IMR-90 (cell line): ENCODE data around the gene PGBD4. TPM values are rescaled to one million over a fixed set of nuclear protein-coding genes. Genes with fewer than 3 reads are reported as not detected.
A peak's percentile ranks its signal among the peaks of the same experiment; 100 is the strongest.

Experiments
- ATAC-seq: fragments of 200-7000 bp; cut with Tn5 transposase; 2 replicates; pipeline ENCODE4 v1.9.1; 2020; ENCODE audit warnings: low read depth, mild to moderate bottlenecking, moderate library complexity
- BruUV-seq: library from RNA; stranded (reverse); fragments of 400-500 nt; replicated peaks from 2 replicates; lab custom pipeline; 2021; lab: Mats Ljungman, UMichigan
- CTCF ChIA-PET: fragments of 300-600 bp; formaldehyde crosslinking; extraction: SDS; loops from one replicate; lab custom pipeline; 2021; ENCODE audit warnings: antibody characterized with exemption; lab: Yijun Ruan, JAX
- POLR2A ChIA-PET: fragments of 300-600 bp; sonication (Branson Sonifier 250); formaldehyde crosslinking; loops from one replicate; lab custom pipeline; 2022; ENCODE audit warnings: antibody characterized with exemption; ENCODE audit not compliant: unreplicated experiment; lab: Charles Lee
- DNase-seq: peaks from one replicate; pipeline ENCODE4 v3.0.0; 2013
- H2AFZ ChIP-seq: replicated peaks from 2 replicates; pipeline ENCODE3; 2013; ENCODE audit warnings: low read length, mild to moderate bottlenecking; ENCODE audit not compliant: poor library complexity
- H2AK5ac ChIP-seq: 2 replicates; pipeline ENCODE4 v1.6.1; 2013; ENCODE audit warnings: low read depth, low read length, inconsistent platforms
- H2AK9ac ChIP-seq: replicated peaks from 2 replicates; pipeline ENCODE3; 2013; ENCODE audit warnings: mild to moderate bottlenecking, low read depth, low read length, moderate library complexity; ENCODE audit not compliant: poor library complexity
- H2BK120ac ChIP-seq: 2 replicates; pipeline ENCODE4 v1.6.1; 2013; ENCODE audit warnings: low read depth, low read length, inconsistent platforms
- H2BK15ac ChIP-seq: 3 replicates; pipeline ENCODE4 v1.6.1; 2013; ENCODE audit warnings: low read depth, low read length, inconsistent platforms
- H2BK20ac ChIP-seq: 2 replicates; pipeline ENCODE4 v1.6.1; 2013; ENCODE audit warnings: low read depth, mild to moderate bottlenecking, inconsistent platforms, low read length, moderate library complexity
- H2BK5ac ChIP-seq: 2 replicates; pipeline ENCODE4 v1.6.1; 2013; ENCODE audit warnings: mild to moderate bottlenecking, low read depth, low read length, inconsistent platforms; ENCODE audit not compliant: poor library complexity, severe bottlenecking
- H3K14ac ChIP-seq: replicated peaks from 2 replicates; pipeline ENCODE4 v1.6.1; 2013; ENCODE audit warnings: low read depth, low read length, inconsistent platforms
- H3K18ac ChIP-seq: 2 replicates; pipeline ENCODE4 v1.6.1; 2013; ENCODE audit warnings: low read depth, low read length, control low read depth
- H3K23ac ChIP-seq: 2 replicates; pipeline ENCODE4 v1.6.1; 2013; ENCODE audit warnings: low read depth, low read length, inconsistent platforms
- H3K27ac ChIP-seq: 2 replicates; pipeline ENCODE4 v1.5.1; 2013; ENCODE audit warnings: mild to moderate bottlenecking, control low read depth, low read length; ENCODE audit not compliant: insufficient read depth
- H3K27me3 ChIP-seq: 2 replicates; pipeline ENCODE4 v1.6.1; 2013; ENCODE audit warnings: low read length; ENCODE audit not compliant: control insufficient read depth, insufficient read depth
- H3K36me3 ChIP-seq: 2 replicates; pipeline ENCODE4 v1.6.1; 2013; ENCODE audit warnings: low read length, mixed read lengths; ENCODE audit not compliant: control insufficient read depth, insufficient read depth
- H3K4ac ChIP-seq: 2 replicates; pipeline ENCODE4 v1.6.1; 2013; ENCODE audit warnings: low read depth, low read length, inconsistent platforms
- H3K4me1 ChIP-seq: 2 replicates; pipeline ENCODE4 v1.6.1; 2013; ENCODE audit warnings: low read length, mixed read lengths; ENCODE audit not compliant: control insufficient read depth, insufficient read depth
- H3K4me2 ChIP-seq: 2 replicates; pipeline ENCODE4 v1.6.1; 2013; ENCODE audit warnings: low read depth, mild to moderate bottlenecking, control low read depth, low read length, moderate library complexity
- H3K4me3 ChIP-seq: 2 replicates; pipeline ENCODE4 v1.5.1; 2013; ENCODE audit warnings: low read depth, mild to moderate bottlenecking, control low read depth, low read length, moderate library complexity; ENCODE audit not compliant: insufficient read depth
- H3K56ac ChIP-seq: 2 replicates; pipeline ENCODE4 v1.6.1; 2013; ENCODE audit warnings: low read length, inconsistent platforms; ENCODE audit not compliant: insufficient read depth; ENCODE audit errors: extremely low read depth
- H3K79me1 ChIP-seq, 2 experiments: 2 replicates each; pipeline ENCODE4 v1.6.1; 2013; ENCODE audit warnings: low read length in 2 of 2, inconsistent platforms in 1 of 2, low read depth in 1 of 2
- H3K9ac ChIP-seq: 2 replicates; pipeline ENCODE4 v1.6.1; 2013; ENCODE audit warnings: low read depth, low read length, control low read depth
- H3K9me1 ChIP-seq: 2 replicates; pipeline ENCODE4 v1.6.1; 2013; ENCODE audit warnings: low read length, inconsistent platforms; ENCODE audit not compliant: insufficient read depth
- H3K9me3 ChIP-seq: 2 replicates; pipeline ENCODE4 v1.6.1; 2013; ENCODE audit warnings: low read length; ENCODE audit not compliant: control insufficient read depth, insufficient read depth
- H4K20me1 ChIP-seq: 2 replicates; pipeline ENCODE4 v1.6.1; 2013; ENCODE audit warnings: low read length, inconsistent platforms; ENCODE audit not compliant: insufficient read depth
- H4K5ac ChIP-seq: 2 replicates; pipeline ENCODE4 v1.6.1; 2013; ENCODE audit warnings: mild to moderate bottlenecking, low read depth, low read length, control low read depth
- H4K8ac ChIP-seq, 2 experiments: 2 replicates each; pipeline ENCODE4 v1.6.1; 2013; ENCODE audit warnings: low read depth in 2 of 2, low read length in 2 of 2, control low read depth in 1 of 2, inconsistent platforms in 1 of 2
- H4K91ac ChIP-seq: 2 replicates; pipeline ENCODE4 v1.6.1; 2013; ENCODE audit warnings: low read depth, low read length, inconsistent platforms; ENCODE audit not compliant: insufficient read depth
- BHLHE40 ChIP-seq: fragments of 150-350 bp; IDR thresholded peaks from 2 replicates; pipeline ENCODE4 v1.6.1; 2016; ENCODE audit warnings: mild to moderate bottlenecking, low read depth, low read length
- CEBPB ChIP-seq: IDR thresholded peaks from 2 replicates; pipeline ENCODE4 v1.6.1; 2012; ENCODE audit warnings: low read depth, low read length, improper control_type of control experiment
- CHD1 ChIP-seq: IDR thresholded peaks from 2 replicates; pipeline ENCODE4 v1.6.1; 2012; ENCODE audit warnings: low read depth, low read length, improper control_type of control experiment
- FOS ChIP-seq: fragments of 150-350 bp; IDR thresholded peaks from 2 replicates; pipeline ENCODE4 v1.6.1; 2016; ENCODE audit warnings: low read depth, low read length
- MAFK ChIP-seq: IDR thresholded peaks from 2 replicates; pipeline ENCODE4 v1.6.1; 2012; ENCODE audit warnings: low read depth, low read length, improper control_type of control experiment
- MAZ ChIP-seq: IDR thresholded peaks from 2 replicates; pipeline ENCODE4 v1.6.1; 2012; ENCODE audit warnings: low read depth, mild to moderate bottlenecking, low read length, improper control_type of control experiment, moderate library complexity, borderline replicate concordance
- MXI1 ChIP-seq: IDR thresholded peaks from 2 replicates; pipeline ENCODE4 v1.6.1; 2012; ENCODE audit warnings: low read depth, mild to moderate bottlenecking, low read length, moderate library complexity, borderline replicate concordance
- NFE2L2 ChIP-seq: fragments of 150-350 bp; IDR thresholded peaks from 2 replicates; pipeline ENCODE4 v1.6.1; 2016; ENCODE audit warnings: low read depth, mild to moderate bottlenecking, low read length
- POLR2A ChIP-seq: IDR thresholded peaks from 2 replicates; pipeline ENCODE4 v1.6.1; 2012; ENCODE audit warnings: mild to moderate bottlenecking, low read depth, low read length
- RAD21 ChIP-seq: IDR thresholded peaks from 2 replicates; pipeline ENCODE4 v1.6.1; 2012; ENCODE audit warnings: low read length, improper control_type of control experiment
- RCOR1 ChIP-seq: IDR thresholded peaks from 2 replicates; pipeline ENCODE4 v1.6.1; 2012; ENCODE audit warnings: mild to moderate bottlenecking, low read length, improper control_type of control experiment; ENCODE audit not compliant: insufficient replicate concordance
- RFX5 ChIP-seq: IDR thresholded peaks from 2 replicates; pipeline ENCODE4 v1.8.0; 2012; ENCODE audit warnings: low read depth, mild to moderate bottlenecking, low read length, moderate library complexity
- SMC3 ChIP-seq: fragments of 150-350 bp; IDR thresholded peaks from 2 replicates; pipeline ENCODE4 v1.6.1; 2016; ENCODE audit warnings: low read depth, mild to moderate bottlenecking, antibody characterized with exemption, low read length, moderate library complexity
- WGBS, 2 experiments: methylation state at CpG; one replicate each; pipeline versions ENCODE4 v1.1.5 to v1.1.7; 2013; ENCODE audit warnings: missing lambda C conversion rate in 2 of 2; ENCODE audit not compliant: insufficient read length in 1 of 2; ENCODE audit errors: extremely low coverage in 2 of 2; 5-methylcytosine and 5-hydroxymethylcytosine counted together
- dilution Hi-C: fragments of 300-500 bp; cut with HindIII; formaldehyde crosslinking; loops from one replicate; pipeline ENCODE4 v1.14.3; 2018; ENCODE audit warnings: low sequenced_read_pairs; ENCODE audit not compliant: unreplicated experiment
- in situ Hi-C: fragments of 300-500 bp; cut with MboI; formaldehyde crosslinking; loops from 3 replicates; pipeline ENCODE4 v1.14.3; 2019; ENCODE audit warnings: low sequenced_read_pairs, inconsistent platforms, mixed read lengths
- intact Hi-C: fragments of 100-400 bp; cut with micrococcal nuclease; formaldehyde crosslinking; loops from 2 replicates; pipeline ENCODE4 v1.10.0; 2022
- polyA plus RNA-seq, 3 experiments: library from polyadenylated mRNA; depleted of rRNA; stranded (reverse); fragments of >200 nt; gene quantifications; 2 replicates each; pipeline ENCODE4 v1.2.3, GENCODE V29; 2012; ENCODE audit warnings: low replicate concordance in 1 of 3
- total RNA-seq: library from RNA; depleted of rRNA; stranded (reverse); fragments of >200 nt; gene quantifications from 2 replicates; pipeline ENCODE4 v1.2.3, GENCODE V29; 2012
- TF ChIP-seq, protein P1 (sequence below): fragments of 150-350 bp; IDR thresholded peaks from 2 replicates; pipeline ENCODE4 v1.6.1; 2017; ENCODE audit warnings: mild to moderate bottlenecking, antibody characterized with exemption, low read length, low read depth
- TF ChIP-seq, protein P2 (sequence below): conservative IDR thresholded peaks from 2 replicates; pipeline ENCODE4 v1.5.1; 2012; ENCODE audit warnings: mild to moderate bottlenecking, low read depth, low read length, improper control_type of control experiment
- TF ChIP-seq, protein P3 (sequence below): fragments of 150-350 bp; IDR thresholded peaks from 2 replicates; pipeline ENCODE4 v1.6.1; 2016; ENCODE audit warnings: low read depth, mild to moderate bottlenecking, low read length, moderate library complexity, borderline replicate concordance

PGBD4 gene
- total and polyA plus RNA-seq, 2 of the 4 experiments (the other 2 are of a cell fraction) = 0.89 to 1.3 TPM

DNA sequence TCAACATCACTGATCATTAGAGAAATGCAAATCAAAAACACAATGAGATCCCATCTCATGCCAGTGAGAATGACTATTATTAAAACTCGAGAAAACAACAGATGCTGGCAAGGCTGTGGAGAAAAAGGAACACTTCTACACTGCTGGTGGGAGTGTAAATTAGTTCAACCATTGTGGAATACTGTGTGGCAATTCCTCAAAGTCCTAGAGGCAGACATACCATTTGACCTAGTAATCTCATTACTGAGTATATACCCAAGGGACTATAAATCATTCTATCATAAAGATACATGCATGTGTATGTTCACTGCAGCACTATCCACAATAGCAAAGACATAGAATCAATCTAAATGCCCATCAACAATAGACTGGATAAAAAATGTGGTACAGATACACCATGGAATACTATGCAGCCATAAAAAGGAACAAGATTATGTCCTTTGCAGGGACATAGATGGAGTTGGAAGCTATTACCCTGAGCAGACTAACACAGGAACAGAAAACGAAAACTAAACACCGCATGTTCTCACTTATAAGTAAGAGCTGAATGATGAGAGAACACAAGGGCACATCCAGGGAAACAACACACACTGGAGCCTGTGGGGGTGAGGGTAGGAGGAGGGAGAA is 47.7 kb upstream of the PGBD4 start:
- dilution Hi-C loops (no loop called here), in situ Hi-C loops (no loop called here), intact Hi-C loops (no loop called here)
- no peak overlapping the region for H4K91ac ChIP-seq
- H3K4me2 ChIP-seq = no peak overlapping the region
- BruUV-seq = no TSS peak
- WGBS, 2 experiments = 100% methylated on average over 2 of the region's 3 CpGs; no CpG with 5 or more reads in 1 of the 2 experiments
- H4K8ac ChIP-seq = no peak overlapping the region
- TF ChIP-seq SMC3 (no peak), NFE2L2 (no peak), FOS (no peak), RAD21 (no peak), CHD1 (no peak), BHLHE40 (no peak), MXI1 (no peak), MAFK (no peak), CEBPB (no peak), MAZ (no peak), RFX5 (no peak), RCOR1 (no peak), POLR2A (no peak)
- TF ChIP-seq, protein P1, sequence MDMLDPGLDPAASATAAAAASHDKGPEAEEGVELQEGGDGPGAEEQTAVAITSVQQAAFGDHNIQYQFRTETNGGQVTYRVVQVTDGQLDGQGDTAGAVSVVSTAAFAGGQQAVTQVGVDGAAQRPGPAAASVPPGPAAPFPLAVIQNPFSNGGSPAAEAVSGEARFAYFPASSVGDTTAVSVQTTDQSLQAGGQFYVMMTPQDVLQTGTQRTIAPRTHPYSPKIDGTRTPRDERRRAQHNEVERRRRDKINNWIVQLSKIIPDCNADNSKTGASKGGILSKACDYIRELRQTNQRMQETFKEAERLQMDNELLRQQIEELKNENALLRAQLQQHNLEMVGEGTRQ = no peak
- TF ChIP-seq, protein P2, sequence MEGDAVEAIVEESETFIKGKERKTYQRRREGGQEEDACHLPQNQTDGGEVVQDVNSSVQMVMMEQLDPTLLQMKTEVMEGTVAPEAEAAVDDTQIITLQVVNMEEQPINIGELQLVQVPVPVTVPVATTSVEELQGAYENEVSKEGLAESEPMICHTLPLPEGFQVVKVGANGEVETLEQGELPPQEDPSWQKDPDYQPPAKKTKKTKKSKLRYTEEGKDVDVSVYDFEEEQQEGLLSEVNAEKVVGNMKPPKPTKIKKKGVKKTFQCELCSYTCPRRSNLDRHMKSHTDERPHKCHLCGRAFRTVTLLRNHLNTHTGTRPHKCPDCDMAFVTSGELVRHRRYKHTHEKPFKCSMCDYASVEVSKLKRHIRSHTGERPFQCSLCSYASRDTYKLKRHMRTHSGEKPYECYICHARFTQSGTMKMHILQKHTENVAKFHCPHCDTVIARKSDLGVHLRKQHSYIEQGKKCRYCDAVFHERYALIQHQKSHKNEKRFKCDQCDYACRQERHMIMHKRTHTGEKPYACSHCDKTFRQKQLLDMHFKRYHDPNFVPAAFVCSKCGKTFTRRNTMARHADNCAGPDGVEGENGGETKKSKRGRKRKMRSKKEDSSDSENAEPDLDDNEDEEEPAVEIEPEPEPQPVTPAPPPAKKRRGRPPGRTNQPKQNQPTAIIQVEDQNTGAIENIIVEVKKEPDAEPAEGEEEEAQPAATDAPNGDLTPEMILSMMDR = no peak
- TF ChIP-seq, protein P3, sequence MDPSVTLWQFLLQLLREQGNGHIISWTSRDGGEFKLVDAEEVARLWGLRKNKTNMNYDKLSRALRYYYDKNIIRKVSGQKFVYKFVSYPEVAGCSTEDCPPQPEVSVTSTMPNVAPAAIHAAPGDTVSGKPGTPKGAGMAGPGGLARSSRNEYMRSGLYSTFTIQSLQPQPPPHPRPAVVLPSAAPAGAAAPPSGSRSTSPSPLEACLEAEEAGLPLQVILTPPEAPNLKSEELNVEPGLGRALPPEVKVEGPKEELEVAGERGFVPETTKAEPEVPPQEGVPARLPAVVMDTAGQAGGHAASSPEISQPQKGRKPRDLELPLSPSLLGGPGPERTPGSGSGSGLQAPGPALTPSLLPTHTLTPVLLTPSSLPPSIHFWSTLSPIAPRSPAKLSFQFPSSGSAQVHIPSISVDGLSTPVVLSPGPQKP = no peak
- no peaks in the 10 kb centered on the region for H3K27me3 ChIP-seq
- no peak overlapping the region for H2AFZ ChIP-seq
- no peak overlapping the region for H3K27ac ChIP-seq
- no peak overlapping the region for H4K5ac ChIP-seq
- H3K56ac ChIP-seq = no peak overlapping the region
- peaks cover 7% of the 10 kb centered on the region for H3K4me1 ChIP-seq
- H2BK5ac ChIP-seq = no peak overlapping the region
- H2AK5ac ChIP-seq = peak overlapping the region; percentile 76; the same call in 1 of the 2 replicates
- H2BK20ac ChIP-seq = peak overlapping the region; percentile 47; the same call in 1 of the 2 replicates
- no peaks in the 10 kb centered on the region for H3K36me3 ChIP-seq
- no peak overlapping the region for H2AK9ac ChIP-seq
- POLR2A ChIA-PET = no interaction called here
- H3K18ac ChIP-seq = no peak overlapping the region
- H3K23ac ChIP-seq = no peak overlapping the region
- H3K9ac ChIP-seq = no peak overlapping the region
- H3K9me1 ChIP-seq = peaks cover 6% of the 10 kb centered on the region; the same call in 1 of the 2 replicates
- CTCF ChIA-PET = no interaction called here
- DNase-seq (no peak), ATAC-seq (no peak)
- peaks cover 4% of the 10 kb centered on the region; the same call in 1 of the 2 replicates for H3K9me3 ChIP-seq
- no peaks in the 10 kb centered on the region for H3K79me1 ChIP-seq
- no peak overlapping the region for H3K4me3 ChIP-seq
- no peak overlapping the region for H2BK15ac ChIP-seq
- no peak overlapping the region for H3K4ac ChIP-seq
- H4K20me1 ChIP-seq = no peaks in the 10 kb centered on the region
- no peak overlapping the region for H3K14ac ChIP-seq
- H2BK120ac ChIP-seq = peak overlapping the region; percentile 3; the same call in 1 of the 2 replicates
